Neutrophil (primary cell): ENCODE data around the gene FCN1.

ENCODE experiments used
- H3K27ac ChIP-seq: fragments of 200-600 bp; sonication (generic); 2 replicates; pipeline ENCODE4 v1.5.1; 2016; ENCODE audit warnings: mild to moderate bottlenecking, moderate library complexity
- H3K27me3 ChIP-seq: fragments of 200-600 bp; sonication (generic); 2 replicates; pipeline ENCODE4 v1.6.0; 2016; ENCODE audit warnings: mild to moderate bottlenecking
- H3K36me3 ChIP-seq: fragments of 200-600 bp; sonication (generic); 2 replicates; pipeline ENCODE4 v1.5.1; 2017
- H3K4me1 ChIP-seq, 2 experiments: fragments of 200-600 bp in 1 of 2; sonication (generic) in 1 of 2; 1 replicate in 1 of 2; 2 replicates in 1 of 2; pipeline versions ENCODE4 v1.5.1 to v1.6.1; 2013 to 2016; ENCODE audit warnings: low read depth in 1 of 2, low read length in 1 of 2, mild to moderate bottlenecking in 1 of 2, moderate library complexity in 1 of 2; ENCODE audit not compliant: control insufficient read depth in 1 of 2, insufficient read depth in 1 of 2
- H3K4me3 ChIP-seq, 2 experiments: fragments of 200-600 bp in 1 of 2; sonication (generic) in 1 of 2; 1 replicate in 1 of 2; 2 replicates in 1 of 2; pipeline ENCODE4 v1.5.1; 2013 to 2016; ENCODE audit warnings: low read depth in 1 of 2, low read length in 1 of 2, mild to moderate bottlenecking in 1 of 2, moderate library complexity in 1 of 2
- H3K9me3 ChIP-seq: fragments of 200-600 bp; sonication (generic); 2 replicates; pipeline ENCODE4 v1.5.1; 2016
- TF ChIP-seq, protein P1 (sequence below): fragments of 200-600 bp; sonication (generic); IDR thresholded peaks from 2 replicates; pipeline ENCODE4 v1.5.1; 2016; ENCODE audit warnings: antibody characterized with exemption

Gene FCN1

DNA sequence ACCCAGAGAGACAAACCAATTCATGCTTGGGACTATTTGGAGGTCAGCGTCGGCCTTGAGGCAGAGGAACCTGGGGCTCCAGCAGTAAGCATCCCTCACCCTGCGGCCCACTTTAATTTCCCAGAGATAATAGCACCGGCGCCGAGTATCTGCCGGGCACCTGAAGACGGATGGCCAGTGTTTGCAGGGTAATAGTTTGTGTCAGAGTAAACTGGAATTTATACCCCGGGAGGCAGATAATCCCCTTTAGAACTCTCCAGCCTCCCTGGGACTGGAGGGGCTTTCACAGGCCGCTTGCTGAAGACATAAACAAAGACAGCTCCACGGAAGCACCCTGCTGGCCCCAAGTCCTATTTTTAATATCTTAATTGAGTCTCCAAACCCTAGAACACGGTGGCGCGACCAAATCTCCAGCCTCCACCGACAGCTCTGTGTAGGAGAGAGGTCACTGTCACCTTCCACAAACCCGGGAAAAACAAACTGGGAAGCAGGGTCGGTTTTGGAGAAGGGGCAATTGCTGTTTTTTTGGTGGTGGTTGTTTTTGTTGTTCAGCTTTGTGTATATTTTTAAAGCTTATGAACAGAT lies 17.4 kb upstream of the FCN1 start:
- Histone ChIP-seq H3K27me3 (no peaks in the 10 kb centered on the region), H3K4me3 (peak overlapping the region; percentile 40 to 46)

DNA sequence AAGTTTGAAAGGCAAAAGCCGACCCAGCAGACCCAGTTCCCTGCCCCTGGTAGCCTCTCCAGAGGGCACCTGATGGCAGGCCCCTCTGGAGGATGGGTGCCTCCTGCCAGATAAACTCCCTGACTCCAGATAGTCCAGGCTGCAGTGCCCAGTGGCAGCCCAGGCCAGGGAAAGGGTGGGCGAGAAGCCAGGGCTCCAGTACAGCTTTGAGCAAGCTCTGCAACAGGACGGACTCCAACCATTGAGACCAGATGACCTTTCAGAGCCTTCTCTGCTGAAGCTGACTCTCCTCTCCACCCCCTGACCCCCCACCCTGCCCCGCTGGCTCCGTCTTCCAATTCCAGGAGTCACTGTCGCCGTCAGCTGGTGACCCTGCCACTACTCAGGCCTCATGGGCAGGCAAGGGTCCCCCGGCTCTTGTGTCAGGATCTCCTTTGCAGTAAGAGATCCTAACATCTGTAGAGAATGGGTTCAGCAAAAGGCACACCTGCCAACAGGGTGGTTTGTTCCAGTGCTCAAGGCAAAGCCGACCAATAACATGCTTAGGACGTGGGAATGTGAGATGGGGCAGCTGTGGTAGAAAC lies 15.5 kb upstream of the FCN1 start:
- H3K4me1 ChIP-seq: peaks cover 97 to 98% of the 10 kb centered on the region in 2 experiments
- peak overlapping the region; percentile 84 for H3K27ac ChIP-seq
- TF ChIP-seq, protein P1, sequence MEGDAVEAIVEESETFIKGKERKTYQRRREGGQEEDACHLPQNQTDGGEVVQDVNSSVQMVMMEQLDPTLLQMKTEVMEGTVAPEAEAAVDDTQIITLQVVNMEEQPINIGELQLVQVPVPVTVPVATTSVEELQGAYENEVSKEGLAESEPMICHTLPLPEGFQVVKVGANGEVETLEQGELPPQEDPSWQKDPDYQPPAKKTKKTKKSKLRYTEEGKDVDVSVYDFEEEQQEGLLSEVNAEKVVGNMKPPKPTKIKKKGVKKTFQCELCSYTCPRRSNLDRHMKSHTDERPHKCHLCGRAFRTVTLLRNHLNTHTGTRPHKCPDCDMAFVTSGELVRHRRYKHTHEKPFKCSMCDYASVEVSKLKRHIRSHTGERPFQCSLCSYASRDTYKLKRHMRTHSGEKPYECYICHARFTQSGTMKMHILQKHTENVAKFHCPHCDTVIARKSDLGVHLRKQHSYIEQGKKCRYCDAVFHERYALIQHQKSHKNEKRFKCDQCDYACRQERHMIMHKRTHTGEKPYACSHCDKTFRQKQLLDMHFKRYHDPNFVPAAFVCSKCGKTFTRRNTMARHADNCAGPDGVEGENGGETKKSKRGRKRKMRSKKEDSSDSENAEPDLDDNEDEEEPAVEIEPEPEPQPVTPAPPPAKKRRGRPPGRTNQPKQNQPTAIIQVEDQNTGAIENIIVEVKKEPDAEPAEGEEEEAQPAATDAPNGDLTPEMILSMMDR: no peak
- H3K27me3 ChIP-seq: no peaks in the 10 kb centered on the region
- no peaks in the 10 kb centered on the region for H3K9me3 ChIP-seq
- H3K4me3 ChIP-seq: no peak overlapping the region
- H3K36me3 ChIP-seq: no peaks in the 10 kb centered on the region

More for the DNA sequence above, 17.4 kb upstream of the FCN1 start:
- Histone ChIP-seq H3K36me3 (no peaks in the 10 kb centered on the region), H3K4me1 (peaks cover 88 to 95% of the 10 kb centered on the region in 2 experiments), H3K9me3 (no peaks in the 10 kb centered on the region), H3K27ac (peak overlapping the region; percentile 84)
- TF ChIP-seq, protein P1: no peak

DNA sequence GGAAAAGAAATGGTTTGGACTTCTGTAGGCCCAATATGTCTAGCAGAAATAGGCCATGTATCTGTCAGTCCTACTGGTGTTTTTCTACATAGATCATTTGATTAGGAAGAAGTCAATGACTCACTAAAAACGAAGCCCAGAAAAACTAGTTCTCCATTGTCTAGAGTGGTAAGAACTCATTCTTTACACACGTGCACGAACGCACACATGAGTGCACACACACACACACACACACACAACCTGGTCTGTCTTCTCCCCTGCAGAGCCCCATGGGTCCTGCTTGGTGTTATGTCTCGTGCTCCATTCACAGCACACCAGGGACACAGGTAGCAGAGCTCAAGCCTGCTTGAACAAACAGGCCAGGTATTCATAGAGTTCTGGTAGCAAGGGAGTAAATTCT lies 14.9 kb upstream of the FCN1 start:
- H3K4me3 ChIP-seq: no peak overlapping the region
- H3K9me3 ChIP-seq: no peaks in the 10 kb centered on the region
- no peaks in the 10 kb centered on the region for H3K36me3 ChIP-seq
- no peaks in the 10 kb centered on the region for H3K27me3 ChIP-seq
- TF ChIP-seq, protein P1: no peak
- peaks cover 97 to 98% of the 10 kb centered on the region in 2 experiments for H3K4me1 ChIP-seq
- peak overlapping the region; percentile 84 for H3K27ac ChIP-seq

DNA sequence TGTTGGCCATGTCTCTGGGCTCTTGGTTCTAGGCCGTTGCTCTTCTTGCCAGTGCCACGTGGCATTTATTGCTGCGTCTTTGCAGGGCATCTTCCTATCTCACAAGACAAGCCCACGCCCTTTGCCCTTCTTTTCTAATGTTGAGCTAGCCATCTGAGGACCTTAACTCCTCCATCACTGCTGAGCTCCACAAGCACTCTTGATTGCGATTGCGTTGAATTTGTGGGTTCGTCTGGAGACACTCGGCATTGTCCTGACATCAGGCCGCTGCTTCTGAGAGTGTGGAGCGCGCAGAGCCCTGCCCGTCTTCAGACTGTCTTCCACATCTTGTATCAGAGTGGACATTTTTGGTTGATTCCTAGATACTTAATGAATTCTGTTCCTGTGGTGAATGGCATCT lies 14.5 kb upstream of the FCN1 start:
- TF ChIP-seq, protein P1: no peak
- Histone ChIP-seq H3K9me3 (no peaks in the 10 kb centered on the region), H3K36me3 (no peaks in the 10 kb centered on the region), H3K27ac (peak overlapping the region; percentile 84), H3K27me3 (no peaks in the 10 kb centered on the region), H3K4me3 (no peak overlapping the region), H3K4me1 (peaks cover 97 to 98% of the 10 kb centered on the region in 2 experiments)

DNA sequence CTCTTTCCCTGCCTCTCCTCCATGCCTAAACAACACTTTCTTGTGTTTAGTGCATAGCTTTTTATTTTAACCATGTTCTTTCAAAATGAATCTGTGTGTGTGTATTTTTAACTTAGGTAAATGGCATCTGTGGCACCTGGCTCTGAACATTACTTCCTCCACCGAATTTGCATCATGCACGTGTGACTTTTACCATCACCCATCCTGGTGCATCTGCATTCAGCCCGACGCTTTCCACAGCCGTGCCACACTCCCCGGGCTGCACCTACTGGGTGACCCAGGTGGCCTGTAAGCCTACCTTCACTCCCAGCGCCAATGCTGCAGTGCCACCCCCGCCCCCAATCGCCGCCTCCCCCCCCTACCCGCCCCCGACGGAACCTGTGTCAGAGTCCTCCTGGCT lies 12.7 kb upstream of the FCN1 start:
- TF ChIP-seq, protein P1: no peak
- peak overlapping the region; percentile 95 for H3K27ac ChIP-seq

More for the DNA sequence above, 12.7 kb upstream of the FCN1 start:
- H3K4me1 ChIP-seq: peaks cover 97 to 98% of the 10 kb centered on the region in 2 experiments
- no peaks in the 10 kb centered on the region for H3K27me3 ChIP-seq
- H3K36me3 ChIP-seq: no peaks in the 10 kb centered on the region
- no peaks in the 10 kb centered on the region for H3K9me3 ChIP-seq
- H3K4me3 ChIP-seq: peak overlapping the region; percentile 53 to 63
